Stimulated activated CD4-positive, alpha-beta T cell treated with anti-CD3 and anti-CD28 coated beads, Interleukin-1b, Interleukin-23, amount 100 ng/mL, for 4 hours (primary cell): ENCODE data around the gene RAMP1.

Experiments used
- DNase-seq, 2 donors: peaks; one replicate each; pipeline ENCODE4 v3.0.0-alpha.2; 2020; ENCODE audit warnings: low read depth in 2 of 2

Gene RAMP1

DNA sequence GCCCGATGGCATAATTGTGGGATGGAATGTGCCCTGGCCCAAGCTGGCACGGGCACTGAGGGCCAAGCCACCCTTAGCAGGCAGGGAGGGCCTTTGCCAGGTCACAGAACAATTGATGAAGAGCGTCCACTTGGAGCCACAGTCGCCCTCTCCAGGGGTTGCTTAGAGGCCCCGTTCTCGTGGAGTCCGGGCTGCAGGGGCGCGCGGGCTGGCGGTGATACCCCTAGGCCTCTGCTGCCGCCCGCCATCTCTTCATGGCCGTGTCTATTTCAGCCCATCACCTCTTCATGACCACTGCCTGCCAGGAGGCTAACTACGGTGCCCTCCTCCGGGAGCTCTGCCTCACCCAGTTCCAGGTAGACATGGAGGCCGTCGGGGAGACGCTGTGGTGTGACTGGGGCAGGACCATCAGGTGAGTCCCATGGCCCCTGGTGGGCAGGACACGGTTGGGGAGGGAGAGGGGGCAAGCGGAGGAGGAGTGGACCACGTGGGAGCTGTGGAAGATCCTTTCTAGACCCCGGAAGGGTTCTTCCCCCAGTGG lies 17.6 kb downstream of the RAMP1 start:
- DNase-seq: no peak

DNA sequence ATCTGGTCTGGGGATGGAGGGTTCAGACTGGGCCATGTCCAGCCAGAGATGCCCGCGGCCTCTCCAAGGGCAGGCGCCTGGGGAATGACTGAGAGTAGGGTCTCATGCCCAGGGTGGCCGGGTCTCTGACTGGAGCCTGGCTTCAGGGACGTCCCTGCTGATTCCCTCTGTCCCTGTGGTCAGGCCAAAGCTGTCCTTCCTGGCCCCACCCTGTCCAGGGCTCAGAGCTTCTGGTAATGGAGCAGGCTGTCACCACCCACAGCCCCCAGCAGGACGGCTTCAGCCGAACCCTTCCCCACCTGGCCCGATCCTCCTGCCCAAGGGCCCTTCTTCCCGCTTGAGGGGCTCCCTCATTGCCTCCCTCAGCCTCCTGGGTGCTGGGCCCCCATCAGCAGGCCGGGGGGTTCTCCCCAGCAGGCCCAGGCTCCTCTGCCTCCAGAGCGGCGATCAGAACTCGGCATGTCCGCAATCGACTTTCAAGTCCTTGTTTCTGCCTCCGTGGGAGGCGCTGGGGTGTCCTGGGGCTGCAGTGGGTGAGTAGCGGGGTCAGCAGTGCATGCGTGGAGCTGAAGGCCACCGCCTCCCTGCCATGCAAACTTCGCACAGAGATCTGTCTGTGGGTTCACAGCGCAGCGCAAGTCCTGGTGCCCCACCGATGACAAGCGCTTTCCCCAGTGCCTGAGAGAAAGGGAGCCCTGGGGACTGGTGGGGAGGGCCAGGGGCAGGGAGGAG lies 18.3 kb downstream of the RAMP1 start:
- DNase-seq: no peak

- DNase-seq: no peak
Observed at GRCh38 chr2:237878321-237879057, 19.1 kb downstream of the RAMP1 start.

GRCh38 chr2:237879058-237879430 lies 19.6 kb downstream of the RAMP1 start:
- DNase-seq: no peak

DNA sequence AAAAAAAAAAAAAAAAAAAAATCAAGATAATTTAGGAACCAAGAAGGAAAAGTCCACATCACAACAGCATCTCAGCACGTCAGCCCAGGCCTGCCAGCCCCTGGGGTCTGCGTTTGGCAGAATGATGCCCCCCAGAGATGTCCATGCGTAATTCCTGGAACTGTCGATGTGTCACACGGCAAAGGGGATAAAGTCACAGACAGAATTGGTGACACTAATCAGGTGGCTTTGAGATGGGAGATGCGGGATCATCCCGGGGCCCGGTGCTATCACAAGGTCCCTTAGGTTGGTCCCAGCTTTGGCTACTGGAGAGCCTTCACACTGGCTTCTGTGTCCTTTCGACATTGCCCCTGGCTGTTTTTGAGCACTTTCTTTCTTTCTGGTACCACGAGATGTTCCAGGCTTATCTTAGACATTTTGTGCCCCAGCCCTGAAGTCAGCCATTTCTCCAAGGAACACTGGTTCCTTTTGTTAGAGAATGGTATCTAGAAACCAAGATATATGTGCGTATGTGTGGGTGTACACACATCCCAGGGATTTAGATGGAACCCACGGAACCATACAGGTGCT lies 20.7 kb downstream of the RAMP1 start:
- DNase-seq: no peak

- DNase-seq: no peak
Observed at GRCh38 chr2:237882510-237883481, 23.4 kb downstream of the RAMP1 start.

DNA sequence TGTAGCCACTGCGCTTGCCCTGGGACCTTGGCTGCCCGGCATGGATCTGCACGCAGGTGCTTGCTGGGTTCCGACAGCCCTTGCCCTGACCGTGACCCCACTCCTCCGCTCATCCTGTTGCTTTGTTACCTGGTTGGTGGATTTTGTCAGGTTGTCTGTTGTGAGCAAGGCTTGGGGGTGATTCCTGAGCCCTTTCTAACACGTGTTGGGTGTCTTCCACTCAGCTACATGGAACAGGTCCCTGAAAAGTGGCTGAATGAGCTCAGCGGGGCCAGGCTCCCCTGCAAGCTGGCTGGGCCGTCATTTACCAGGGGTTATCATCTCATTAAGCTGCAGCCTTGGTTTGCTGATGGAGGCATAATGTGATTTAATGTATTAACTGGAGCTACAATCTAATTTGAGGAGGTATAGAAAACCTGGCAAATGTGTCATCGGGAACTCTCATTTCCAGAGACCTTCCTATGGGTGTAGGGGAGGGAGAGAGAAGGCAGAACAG lies 24.6 kb downstream of the RAMP1 start:
- no peak for DNase-seq

- no peak for DNase-seq
Observed at GRCh38 chr2:237884681-237885080, 25.3 kb downstream of the RAMP1 start.

DNA sequence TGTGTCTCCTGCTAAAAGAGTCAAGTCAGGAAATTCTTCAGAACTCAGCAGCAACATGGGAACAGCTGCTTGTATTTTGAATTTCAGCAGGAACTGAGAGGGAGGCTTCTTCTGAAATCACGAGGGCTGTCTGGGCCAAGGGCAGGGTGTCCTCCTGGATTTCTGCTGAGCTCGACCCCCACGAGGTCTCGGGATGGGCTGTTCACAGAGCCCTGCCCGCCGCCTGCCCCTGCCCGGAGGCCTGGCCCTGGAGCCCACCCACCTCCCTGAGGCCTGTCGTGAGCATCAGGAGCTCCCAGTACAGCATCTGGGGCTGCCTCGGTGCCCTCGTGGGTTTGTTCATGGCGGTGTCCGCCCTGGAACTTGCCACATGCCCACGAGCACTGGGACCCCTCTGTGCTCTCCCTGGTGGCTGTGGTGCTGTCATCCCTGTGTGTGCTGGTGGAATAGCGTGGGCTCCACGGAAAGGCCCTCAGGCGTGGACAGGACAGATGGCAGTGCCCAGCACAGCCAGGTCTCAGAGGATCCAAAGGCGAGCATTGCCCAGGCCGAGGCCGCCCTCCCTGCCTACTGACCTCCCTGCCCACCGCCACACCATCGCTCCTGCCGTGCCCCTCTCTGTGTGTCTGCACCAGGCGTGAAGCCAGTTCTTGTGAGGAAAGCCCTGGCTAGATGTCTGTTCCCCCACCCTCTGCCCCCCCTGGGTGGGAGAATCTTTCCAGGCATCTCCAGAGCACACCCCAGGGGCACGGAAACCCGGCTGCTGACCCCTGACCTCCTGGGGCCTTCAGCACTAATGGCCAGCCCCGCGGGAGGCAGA lies 25.9 kb downstream of the RAMP1 start:
- DNase-seq: no peak

DNA sequence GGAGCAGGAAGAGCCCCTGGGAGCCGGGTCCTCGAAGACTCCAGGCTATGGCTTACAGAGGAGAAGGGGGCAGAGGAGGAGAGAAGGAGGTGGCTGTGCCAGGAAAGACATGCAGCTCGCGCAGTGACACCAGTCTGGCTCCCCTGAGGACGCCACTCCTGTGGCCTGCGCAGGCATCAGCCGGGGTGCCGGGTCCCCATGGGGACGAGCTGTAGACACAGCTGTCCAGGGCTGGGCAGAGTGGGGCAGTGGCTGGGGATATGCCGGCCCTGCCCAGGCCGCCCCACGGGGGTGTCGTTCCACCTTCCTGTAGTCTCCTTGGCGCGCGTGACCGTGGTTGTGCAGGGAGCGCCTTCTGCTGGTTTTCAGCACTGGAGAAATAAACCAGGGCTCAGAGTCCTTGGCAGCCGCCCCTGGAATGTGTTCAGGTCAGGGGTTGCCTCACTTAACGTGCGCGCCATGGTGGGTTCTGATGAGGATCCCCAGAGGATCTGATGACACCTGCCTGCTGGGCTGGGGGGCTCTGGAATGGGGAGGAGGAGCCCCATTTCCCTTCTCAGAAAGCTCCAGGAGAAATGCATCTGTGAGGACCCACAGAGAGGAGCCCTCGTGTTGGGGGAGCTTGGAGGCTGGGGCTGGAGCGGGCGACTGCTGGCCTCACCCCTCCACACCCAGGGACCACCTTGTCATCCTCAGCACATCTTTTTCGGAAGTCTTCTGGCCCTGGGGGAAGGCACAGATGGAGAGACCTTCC lies 26.7 kb downstream of the RAMP1 start:
- no peak for DNase-seq

GRCh38 chr2:237886685-237887481 lies 27.5 kb downstream of the RAMP1 start:
- DNase-seq: no peak

DNA sequence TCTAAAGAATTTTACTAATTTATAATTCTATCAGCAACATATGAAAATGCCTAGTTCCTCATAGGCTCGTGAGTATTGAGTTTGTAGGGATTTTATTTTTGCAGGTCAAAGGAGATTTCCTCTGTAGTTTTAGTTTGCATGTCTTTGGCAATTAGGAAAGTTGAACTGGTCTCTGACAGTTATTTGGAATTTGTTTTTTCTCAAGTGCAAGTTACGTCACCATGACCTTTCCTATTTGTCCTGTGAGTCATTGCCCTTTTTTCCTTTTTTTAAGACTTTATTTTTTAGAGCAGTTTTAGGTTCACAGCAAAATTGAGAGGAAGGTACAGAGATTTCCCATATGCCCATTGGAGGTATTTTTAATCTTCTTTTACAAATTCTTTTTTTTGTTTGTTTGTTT lies 29.0 kb downstream of the RAMP1 start:
- no peak for DNase-seq

DNA sequence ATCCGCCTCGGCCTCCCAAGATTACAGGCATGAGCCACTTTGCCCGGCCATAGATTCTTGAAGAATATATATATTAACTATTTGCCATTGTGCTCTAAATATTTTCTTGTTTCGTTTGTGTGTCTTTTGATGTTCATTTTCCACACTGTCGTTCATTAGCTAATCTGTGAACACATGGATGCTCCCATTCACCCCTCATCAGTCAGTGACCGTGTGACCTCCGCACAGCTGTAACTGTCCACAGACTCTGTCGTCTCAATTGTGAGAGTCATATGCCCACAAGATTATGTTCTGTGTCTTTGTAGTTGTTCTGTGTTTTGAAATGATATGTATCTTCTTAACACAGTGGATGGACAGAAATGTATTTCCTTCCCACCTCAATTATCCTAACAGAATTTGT lies 29.6 kb downstream of the RAMP1 start:
- no peak for DNase-seq

DNA sequence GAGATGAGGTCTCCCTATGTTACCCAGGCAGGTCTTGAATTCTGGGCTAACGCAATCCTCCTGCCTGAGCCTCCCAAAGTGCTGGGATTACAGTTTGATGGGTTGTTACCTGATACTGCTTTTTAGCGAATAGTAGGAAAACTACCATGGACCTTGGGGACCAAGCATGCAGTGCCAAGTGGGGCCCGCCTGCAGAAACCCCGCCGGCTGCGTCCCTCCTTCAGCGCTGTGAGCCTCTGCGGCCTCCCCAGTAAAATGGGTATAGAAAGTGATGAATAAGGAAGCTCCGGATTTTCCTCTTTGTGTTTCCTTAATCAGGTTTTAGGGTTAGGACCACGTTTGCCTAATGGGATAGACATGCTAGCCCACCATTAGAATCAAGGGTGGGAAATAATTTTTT lies 30.4 kb downstream of the RAMP1 start:
- no peak for DNase-seq

DNA sequence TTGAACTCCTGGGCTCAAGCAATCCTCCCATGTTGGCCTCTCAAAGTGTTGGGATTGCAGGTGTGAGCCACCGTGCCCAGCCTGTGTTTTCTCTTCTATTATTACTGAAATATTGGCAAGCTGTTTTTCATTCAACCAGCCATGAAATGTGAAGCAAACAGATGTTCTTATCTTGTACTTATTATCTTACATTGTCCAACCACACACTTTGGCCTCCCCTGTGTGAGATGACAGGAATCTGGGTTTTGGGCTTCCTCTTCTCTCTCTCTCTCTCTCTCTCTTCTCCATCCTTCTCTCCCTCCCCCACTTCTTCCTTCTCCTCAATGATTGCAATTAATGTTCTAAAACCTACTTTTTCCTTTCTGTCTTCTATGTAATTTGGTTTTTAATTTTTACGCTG lies 33.1 kb downstream of the RAMP1 start:
- no peak for DNase-seq

DNA sequence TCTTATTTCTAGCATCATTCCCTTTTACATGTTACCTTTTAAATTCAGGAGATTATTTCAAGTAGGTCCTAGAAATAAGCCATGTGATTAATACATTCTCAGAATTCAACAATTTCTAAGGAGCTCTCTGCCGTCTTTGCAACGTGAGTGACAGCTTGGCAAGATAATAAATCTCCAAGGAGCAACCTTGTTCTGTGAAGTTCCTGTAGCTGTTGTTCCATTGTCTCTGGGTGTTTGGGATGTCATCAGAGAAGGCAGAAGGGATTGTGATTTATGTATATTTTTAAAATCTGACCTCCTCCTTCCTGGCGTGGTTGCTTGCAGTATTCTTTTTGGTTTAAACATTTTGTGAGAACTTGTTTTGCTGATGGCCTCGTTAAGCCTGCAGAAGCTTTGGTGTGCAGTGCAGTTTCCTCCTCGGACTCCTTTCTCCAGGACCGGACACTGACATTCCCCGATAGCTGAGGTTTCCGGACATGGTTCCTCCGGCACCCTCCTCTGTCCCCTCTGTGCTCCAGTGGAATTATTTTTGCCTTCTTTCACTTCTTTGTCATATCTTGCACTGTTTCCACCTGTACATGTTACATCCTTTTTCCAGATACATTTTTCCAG lies 33.7 kb downstream of the RAMP1 start:
- DNase-seq: no peak

- DNase-seq: no peak
Observed at GRCh38 chr2:237894396-237894979, 35.1 kb downstream of the RAMP1 start.

GRCh38 chr2:237894986-237895543 lies 35.6 kb downstream of the RAMP1 start:
- no peak for DNase-seq
